ENCODE results near the gene TBC1D7.

Gene TBC1D7

GRCh38 chr6:13289789-13290318 lies 38.5 kb downstream of the TBC1D7 start:
- DNase-seq = no peak

GRCh38 chr6:13288969-13289391 lies 39.4 kb downstream of the TBC1D7 start:
- DNase-seq = no peak

GRCh38 chr6:13288481-13288880 lies 39.9 kb downstream of the TBC1D7 start:
- DNase-seq = no peak

GRCh38 chr6:13287104-13287503 lies 41.2 kb downstream of the TBC1D7 start:
- DNase-seq = no peak

GRCh38 chr6:13286181-13286580 lies 42.2 kb downstream of the TBC1D7 start:
- DNase-seq = no peak

- no peak for DNase-seq
Observed at GRCh38 chr6:13285705-13286104, 42.6 kb downstream of the TBC1D7 start.

- DNase-seq = no peak
Observed at GRCh38 chr6:13284646-13285045, 43.7 kb downstream of the TBC1D7 start.

GRCh38 chr6:13283331-13283730 lies 45.0 kb downstream of the TBC1D7 start:
- no peak for DNase-seq

- no peak for DNase-seq
Observed at GRCh38 chr6:13282393-13283069, 45.8 kb downstream of the TBC1D7 start.

GRCh38 chr6:13281686-13282085 lies 46.7 kb downstream of the TBC1D7 start:
- DNase-seq = no peak

- no peak for DNase-seq
Observed at GRCh38 chr6:13280254-13280653, 48.1 kb downstream of the TBC1D7 start.

GRCh38 chr6:13278991-13279390 lies 49.3 kb downstream of the TBC1D7 start:
- no peak for DNase-seq

GRCh38 chr6:13278164-13278563 lies 50.2 kb downstream of the TBC1D7 start:
- no peak for DNase-seq

GRCh38 chr6:13277231-13277630 lies 51.1 kb downstream of the TBC1D7 start:
- no peak for DNase-seq

- no peak for DNase-seq
Observed at GRCh38 chr6:13275435-13275989, 52.8 kb downstream of the TBC1D7 start.

GRCh38 chr6:13274707-13275434 lies 53.5 kb downstream of the TBC1D7 start:
- DNase-seq = no peak

- no peak for DNase-seq
Observed at GRCh38 chr6:13273931-13274706, 54.2 kb downstream of the TBC1D7 start.

GRCh38 chr6:13273202-13273930 lies 55.0 kb downstream of the TBC1D7 start:
- no peak for DNase-seq

GRCh38 chr6:13272131-13273046 lies 55.9 kb downstream of the TBC1D7 start:
- DNase-seq = no peak

- DNase-seq = no peak
Observed at GRCh38 chr6:13268913-13269518, 59.3 kb downstream of the TBC1D7 start.

- DNase-seq = no peak
Observed at GRCh38 chr6:13267142-13267651, 61.1 kb downstream of the TBC1D7 start.

Data from NCI-H2171 (cell line).